Uterus (tissue), 4 donors: ENCODE results near the gene STK11. TPM values are rescaled to one million over a fixed set of nuclear protein-coding genes. Genes with fewer than 3 reads are reported as not detected.

Source experiments
- DNase-seq, 2 donors: peaks; one replicate each; pipeline ENCODE4 v3.0.0-alpha.2; 2019 to 2020
- H3K27ac ChIP-seq, 2 donors: fragments of 200-600 bp; sonication (generic); 1 replicate in 1 of 2; 2 replicates in 1 of 2; pipeline ENCODE4 v1.5.1; 2016 to 2018
- H3K27me3 ChIP-seq, 2 donors: fragments of 200-600 bp; sonication (generic); one replicate each; pipeline ENCODE4 v1.5.1; 2018 to 2019; ENCODE audit warnings: control low read depth in 1 of 2
- H3K36me3 ChIP-seq, 2 donors: fragments of 200-600 bp; sonication (generic); one replicate each; pipeline ENCODE4 v1.5.1; 2019; ENCODE audit warnings: control low read depth in 1 of 2
- H3K4me1 ChIP-seq, 2 donors: fragments of 200-600 bp; sonication (generic); one replicate each; pipeline ENCODE4 v1.5.1; 2018 to 2019; ENCODE audit warnings: control low read depth in 1 of 2
- H3K4me3 ChIP-seq, 2 donors: fragments of 200-600 bp; sonication (generic); 1 replicate in 1 of 2; 2 replicates in 1 of 2; pipeline ENCODE4 v1.5.1; 2018 to 2019; ENCODE audit warnings: mild to moderate bottlenecking in 1 of 2
- H3K9me3 ChIP-seq, 2 donors: fragments of 200-600 bp; sonication (generic); one replicate each; pipeline ENCODE4 v1.5.1; 2019; ENCODE audit warnings: control low read depth in 1 of 2
- POLR2A ChIP-seq, 2 donors: fragments of 450-650 bp; IDR thresholded peaks; one replicate each; pipeline ENCODE4 v1.6.1; 2016; ENCODE audit warnings: antibody characterized with exemption in 2 of 2, mild to moderate bottlenecking in 1 of 2, moderate library complexity in 1 of 2
- intact Hi-C: fragments of 100-400 bp; cut with DNase I; formaldehyde crosslinking; loops from one replicate; pipeline ENCODE4 v1.15.1; 2023; ENCODE audit warnings: low total_unique reads
- total RNA-seq, 4 donors: library from RNA; depleted of rRNA in 3 of 4; stranded (reverse); fragments of >200 nt in 3 of 4; gene quantifications; one replicate each; pipeline versions ENCODE4 v1.1.0 to v1.2.4, GENCODE V29; 2014 to 2023
- TF ChIP-seq, protein P1 (sequence below), 4 experiments: fragments of 200-600 bp in 2 of 4; fragments of 450-650 bp in 2 of 4; sonication (generic) in 2 of 4; IDR thresholded peaks; one replicate each; pipeline ENCODE4 v1.5.1; 2016 to 2019; ENCODE audit warnings: antibody characterized with exemption in 4 of 4, mild to moderate bottlenecking in 2 of 4, moderate library complexity in 1 of 4
- donor health status: DM: yes; HTN: yes; CAD: no.

The STK11 gene
- total RNA-seq, 4 donors from 2014 or later, result 17.4 to 62.8 (median 43.3) TPM

DNA sequence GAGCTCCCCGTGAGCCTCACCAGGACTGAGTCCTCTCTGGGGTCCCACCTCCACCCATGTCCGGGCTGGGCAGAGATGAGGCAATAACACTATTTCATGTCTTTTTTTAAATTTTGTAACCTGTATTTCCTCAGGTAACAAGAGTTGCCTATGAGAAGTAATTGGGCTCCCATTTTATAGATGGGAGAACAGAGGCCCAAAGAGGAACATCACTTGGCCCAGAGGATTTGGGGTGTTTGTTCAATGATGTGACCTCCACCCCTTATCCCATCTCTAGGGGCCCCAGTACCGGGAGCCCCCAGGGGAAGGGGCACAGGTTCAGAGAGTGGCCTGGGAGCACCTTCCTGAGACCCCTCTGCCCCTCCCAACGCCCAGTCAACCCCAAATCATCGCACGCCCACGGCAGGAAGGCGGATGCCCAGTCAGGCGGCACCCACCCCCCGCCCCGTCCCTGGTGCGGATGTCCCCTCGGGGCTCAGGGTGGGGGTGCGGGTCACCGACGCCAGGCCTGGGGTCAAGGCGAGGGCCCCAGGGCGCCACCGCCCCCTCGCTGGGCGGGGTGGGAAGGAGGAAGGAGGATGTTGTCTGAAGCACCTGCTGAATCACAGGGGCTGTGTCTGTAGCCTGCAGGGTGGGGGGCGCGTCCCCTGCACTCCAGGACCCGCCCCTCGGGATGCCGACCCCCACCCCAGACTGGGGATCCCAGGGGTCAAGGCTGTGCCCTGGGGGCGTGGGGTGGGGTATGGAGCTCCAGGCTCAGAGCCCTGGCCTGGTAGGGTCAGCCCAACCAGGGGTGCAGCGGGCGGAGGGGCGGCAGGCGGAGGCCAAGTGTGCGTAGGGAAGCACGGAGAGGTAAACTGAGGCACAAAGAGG is 54.5 kb downstream of the STK11 start:
- Histone ChIP-seq H3K4me3 (peak overlapping the region; percentile 21 to 28), H3K36me3 (no peaks in the 10 kb centered on the region), H3K27me3 (no peaks in the 10 kb centered on the region), H3K27ac (peak overlapping the region; percentile 94 to 95), H3K9me3 (no peaks in the 10 kb centered on the region), H3K4me1 (peaks cover 15 to 49% of the 10 kb centered on the region in 2 donors)
- no peak for DNase-seq
- intact Hi-C loops, result no loop called here
- TF ChIP-seq POLR2A (IDR thresholded peaks at IDR 0.05), result no peak
- TF ChIP-seq, protein P1, sequence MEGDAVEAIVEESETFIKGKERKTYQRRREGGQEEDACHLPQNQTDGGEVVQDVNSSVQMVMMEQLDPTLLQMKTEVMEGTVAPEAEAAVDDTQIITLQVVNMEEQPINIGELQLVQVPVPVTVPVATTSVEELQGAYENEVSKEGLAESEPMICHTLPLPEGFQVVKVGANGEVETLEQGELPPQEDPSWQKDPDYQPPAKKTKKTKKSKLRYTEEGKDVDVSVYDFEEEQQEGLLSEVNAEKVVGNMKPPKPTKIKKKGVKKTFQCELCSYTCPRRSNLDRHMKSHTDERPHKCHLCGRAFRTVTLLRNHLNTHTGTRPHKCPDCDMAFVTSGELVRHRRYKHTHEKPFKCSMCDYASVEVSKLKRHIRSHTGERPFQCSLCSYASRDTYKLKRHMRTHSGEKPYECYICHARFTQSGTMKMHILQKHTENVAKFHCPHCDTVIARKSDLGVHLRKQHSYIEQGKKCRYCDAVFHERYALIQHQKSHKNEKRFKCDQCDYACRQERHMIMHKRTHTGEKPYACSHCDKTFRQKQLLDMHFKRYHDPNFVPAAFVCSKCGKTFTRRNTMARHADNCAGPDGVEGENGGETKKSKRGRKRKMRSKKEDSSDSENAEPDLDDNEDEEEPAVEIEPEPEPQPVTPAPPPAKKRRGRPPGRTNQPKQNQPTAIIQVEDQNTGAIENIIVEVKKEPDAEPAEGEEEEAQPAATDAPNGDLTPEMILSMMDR (IDR thresholded peaks at IDR 0.05), result no peak

DNA sequence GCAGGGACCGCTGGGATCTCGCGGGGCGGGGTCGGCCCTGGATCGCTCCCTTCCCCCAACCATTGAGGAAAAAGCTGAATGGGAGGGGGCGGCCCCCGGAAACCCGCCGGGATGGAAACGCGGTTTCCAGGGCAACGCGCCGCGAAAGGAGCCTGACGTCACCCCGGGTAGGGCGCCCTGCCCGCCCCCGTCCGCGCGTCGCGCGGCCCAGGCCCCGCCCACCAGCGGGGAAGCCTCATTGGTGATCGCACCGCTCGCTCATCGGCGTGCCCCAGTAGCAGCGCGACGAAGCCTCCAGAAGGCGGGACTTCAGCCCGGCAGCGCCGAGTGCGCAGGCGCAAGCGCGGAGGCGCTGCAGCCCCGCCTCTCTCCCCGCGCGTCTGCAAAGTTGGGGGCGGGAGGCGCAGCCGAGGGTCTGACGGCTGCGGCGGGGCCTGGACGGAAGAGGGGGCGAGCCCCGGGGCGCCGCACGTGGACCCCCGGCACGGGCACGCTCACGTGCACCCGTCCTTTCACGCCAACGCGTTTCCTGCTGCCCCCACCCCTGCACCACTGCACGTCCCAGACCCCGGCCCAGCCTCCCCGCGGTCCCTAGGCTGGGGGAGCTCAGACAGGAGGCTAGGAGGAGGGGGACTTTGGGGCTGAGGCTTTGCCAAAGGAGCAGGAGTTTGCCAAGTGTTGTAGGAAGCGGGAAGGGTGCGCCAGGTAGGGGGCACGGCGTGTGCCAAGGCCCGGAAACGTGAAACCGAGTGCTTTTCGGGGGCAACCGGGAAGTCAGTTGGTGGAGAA is 55.4 kb downstream of the STK11 start:
- H3K4me1 ChIP-seq, result peaks cover 22 to 57% of the 10 kb centered on the region in 2 donors
- TF ChIP-seq, protein P1 (IDR thresholded peaks at IDR 0.05), result no peak
- TF ChIP-seq POLR2A (IDR thresholded peaks at IDR 0.05), result peak; percentile 50 to 95
- intact Hi-C loops, result no loop called here
- peak overlapping the region; percentile 94 to 95 for H3K27ac ChIP-seq
- H3K4me3 ChIP-seq, result peak overlapping the region; percentile 48 to 59
- peak; percentile 96 to 99 for DNase-seq
- H3K36me3 ChIP-seq, result no peaks in the 10 kb centered on the region
- H3K9me3 ChIP-seq, result no peaks in the 10 kb centered on the region
- H3K27me3 ChIP-seq, result no peaks in the 10 kb centered on the region

DNA sequence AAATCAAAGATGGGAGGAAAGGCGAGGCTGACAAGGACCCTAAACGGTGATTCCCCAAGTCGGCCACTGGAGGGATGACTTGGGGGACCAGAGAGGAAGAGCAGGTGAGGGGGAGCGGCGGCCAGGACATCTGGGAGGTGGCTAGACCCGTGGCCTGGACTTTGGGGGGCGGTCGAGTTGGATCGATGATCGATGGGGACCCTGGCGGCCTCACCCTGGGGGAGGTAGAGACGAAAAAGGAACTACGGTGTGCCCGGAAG is 55.9 kb downstream of the STK11 start:
- H3K4me1 ChIP-seq, result peaks cover 24 to 61% of the 10 kb centered on the region in 2 donors
- H3K27me3 ChIP-seq, result no peaks in the 10 kb centered on the region
- peak overlapping the region; percentile 48 to 59 for H3K4me3 ChIP-seq
- H3K9me3 ChIP-seq, result no peaks in the 10 kb centered on the region
- no peak for TF ChIP-seq POLR2A (IDR thresholded peaks at IDR 0.05)
- TF ChIP-seq, protein P1 (IDR thresholded peaks at IDR 0.05), result no peak
- no peak for DNase-seq
- peak overlapping the region; percentile 94 to 95 for H3K27ac ChIP-seq
- intact Hi-C loops, result no loop called here
- no peaks in the 10 kb centered on the region for H3K36me3 ChIP-seq

DNA sequence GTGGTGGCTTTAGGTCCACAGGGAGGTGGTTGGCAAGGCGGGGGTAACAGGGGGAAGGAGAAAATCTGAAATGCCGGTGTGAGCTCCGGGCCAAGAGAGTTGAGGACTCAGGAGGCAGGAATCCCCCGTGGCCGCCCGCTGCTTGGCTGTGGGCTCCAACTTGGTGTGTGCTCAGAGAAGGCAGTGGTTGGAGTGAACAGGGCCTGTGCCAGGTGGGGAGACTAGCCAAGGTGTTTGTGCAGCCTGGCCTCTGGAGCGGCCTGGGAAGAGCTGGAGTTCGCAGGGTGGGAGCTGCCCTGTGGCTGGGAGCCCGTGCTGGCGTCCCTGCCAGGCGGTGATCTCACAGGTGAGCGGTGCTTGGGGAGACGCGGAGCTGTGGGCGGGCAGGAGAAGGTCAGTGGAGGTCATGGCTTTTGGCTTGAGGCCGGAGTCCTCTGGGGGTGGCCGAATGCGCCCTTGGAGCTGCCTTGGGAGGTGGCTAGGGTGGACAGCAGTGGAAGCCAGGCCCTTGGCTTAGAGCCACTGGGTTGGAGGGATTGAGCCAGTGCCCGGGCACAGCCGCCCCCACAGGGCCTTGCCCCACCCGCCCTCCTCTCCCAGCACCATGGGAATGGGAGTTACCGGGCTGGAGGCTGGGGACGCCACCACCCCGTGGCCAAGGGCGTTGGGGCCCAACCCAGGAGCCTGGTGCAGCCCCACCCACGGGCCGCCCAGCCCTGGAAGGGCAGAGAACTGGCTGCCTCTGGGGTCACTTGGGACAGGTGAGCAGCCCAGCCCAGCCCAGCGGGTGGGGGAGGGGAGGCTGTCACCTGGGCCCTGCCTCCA is 56.4 kb downstream of the STK11 start:
- peak overlapping the region; percentile 94 to 95 for H3K27ac ChIP-seq
- peaks cover 24 to 58% of the 10 kb centered on the region in 2 donors for H3K4me1 ChIP-seq
- H3K4me3 ChIP-seq, result peak overlapping the region; percentile 48 to 59
- H3K9me3 ChIP-seq, result no peaks in the 10 kb centered on the region
- H3K36me3 ChIP-seq, result no peaks in the 10 kb centered on the region
- peak in 1 of 2 donors; percentile 52 for TF ChIP-seq POLR2A (IDR thresholded peaks at IDR 0.05)
- TF ChIP-seq, protein P1 (IDR thresholded peaks at IDR 0.05), result no peak
- peak; percentile 89 for DNase-seq
- intact Hi-C loops, result no loop called here
- no peaks in the 10 kb centered on the region for H3K27me3 ChIP-seq
